ENCODE measurements around the gene FBXO47. TPM values are rescaled to one million over a fixed set of nuclear protein-coding genes. Genes with fewer than 3 reads are reported as not detected.

FBXO47 gene
- total and polyA plus RNA-seq, 4 donors: not detected

DNA sequence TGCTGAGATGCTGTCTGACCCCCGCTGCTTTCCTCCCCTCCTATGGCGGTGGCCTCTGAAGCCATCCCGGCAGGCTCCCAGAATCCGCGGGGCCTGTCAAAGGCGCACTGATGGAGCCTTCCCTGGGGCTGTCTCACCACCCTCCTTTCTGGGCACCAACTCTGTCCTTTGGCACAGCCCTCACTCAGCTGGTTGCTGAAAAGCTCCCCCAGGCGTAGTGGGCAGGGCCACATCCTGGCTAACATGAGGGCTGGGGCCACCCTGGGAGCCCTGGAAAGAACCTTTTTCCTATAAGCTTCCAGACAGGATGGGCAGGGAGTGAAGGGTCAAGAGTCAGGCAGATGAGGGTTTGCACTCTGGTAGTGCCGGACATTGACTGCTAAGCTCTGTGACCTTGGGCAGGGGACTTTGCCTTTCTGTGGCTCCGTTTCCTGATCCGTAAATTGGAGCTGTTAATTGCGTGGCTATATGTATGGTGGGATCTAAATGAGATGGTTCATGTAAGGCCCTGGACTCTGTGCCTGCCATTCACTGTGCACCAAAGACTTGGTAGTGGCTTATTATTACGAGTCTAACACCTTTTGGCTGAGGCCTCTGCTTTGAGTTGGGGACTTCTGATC is 69.4 kb downstream of the FBXO47 start:
- intact Hi-C loops (cut with DNase I): no loop called here
- Histone ChIP-seq H3K4me3 (ENCODE audit: low read length in 2 of 2) (no peak overlapping the region), H3K27ac (ENCODE audit: low read depth in 1 of 2, low read length in 2 of 2) (peak overlapping the region in 1 of 2 donors; percentile 31), H3K4me1 (ENCODE audit: control insufficient read depth in 1 of 2, insufficient read depth in 2 of 2, low read length in 2 of 2) (peaks cover 3 to 5% of the 10 kb centered on the region in 2 donors), H3K36me3 (ENCODE audit: control insufficient read depth in 1 of 2, insufficient read depth in 2 of 2, low read length in 1 of 2) (no peaks in the 10 kb centered on the region), H3K9me3 (ENCODE audit: control insufficient read depth, low read length) (no peaks in the 10 kb centered on the region), H3K27me3 (ENCODE audit: control insufficient read depth in 1 of 2, insufficient read depth in 2 of 2, low read length in 1 of 2) (no peaks in the 10 kb centered on the region)
- DNase-seq: no peak
- ATAC-seq (ENCODE audit: low FRiP score): no peak
- WGBS, 2 donors: 42 to 45% methylated on average over 12 of the region's 12 CpGs

DNA sequence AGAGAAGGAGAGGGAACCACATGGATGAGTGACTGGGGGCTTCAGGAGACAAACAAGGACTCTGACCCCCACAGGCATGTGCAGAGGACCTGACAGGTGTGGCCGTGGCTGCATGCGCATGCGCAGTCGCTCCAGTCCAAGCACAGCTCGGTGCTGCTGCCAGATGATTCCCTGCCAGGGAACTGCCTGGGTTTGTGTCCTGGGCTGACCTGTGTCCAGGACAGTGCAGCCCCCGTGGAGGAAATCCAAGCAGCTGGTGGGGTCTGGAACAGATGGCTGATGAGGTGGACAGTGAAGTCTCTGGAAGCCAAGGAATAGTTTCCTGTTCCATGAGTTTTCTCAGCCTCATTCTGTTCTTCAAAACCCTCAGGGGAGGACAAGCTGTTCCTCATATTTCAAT is 70.0 kb downstream of the FBXO47 start:
- DNase-seq (peak in 1 of 2 donors; percentile 59), ATAC-seq (ENCODE audit: low FRiP score) (no peak)
- Histone ChIP-seq H3K36me3 (ENCODE audit: control insufficient read depth in 1 of 2, insufficient read depth in 2 of 2, low read length in 1 of 2) (peaks cover 0 to 1% of the 10 kb centered on the region in 2 donors), H3K4me3 (ENCODE audit: low read length in 2 of 2) (no peak overlapping the region), H3K27me3 (ENCODE audit: control insufficient read depth in 1 of 2, insufficient read depth in 2 of 2, low read length in 1 of 2) (no peaks in the 10 kb centered on the region), H3K27ac (ENCODE audit: low read depth in 1 of 2, low read length in 2 of 2) (peak overlapping the region in 1 of 2 donors; percentile 31), H3K4me1 (ENCODE audit: control insufficient read depth in 1 of 2, insufficient read depth in 2 of 2, low read length in 2 of 2) (peaks cover 3 to 5% of the 10 kb centered on the region in 2 donors), H3K9me3 (ENCODE audit: control insufficient read depth, low read length) (no peaks in the 10 kb centered on the region)
- intact Hi-C loops (cut with DNase I): no loop called here
- 6 to 11% methylated on average over 6 of the region's 6 CpGs for WGBS, 2 donors

DNA sequence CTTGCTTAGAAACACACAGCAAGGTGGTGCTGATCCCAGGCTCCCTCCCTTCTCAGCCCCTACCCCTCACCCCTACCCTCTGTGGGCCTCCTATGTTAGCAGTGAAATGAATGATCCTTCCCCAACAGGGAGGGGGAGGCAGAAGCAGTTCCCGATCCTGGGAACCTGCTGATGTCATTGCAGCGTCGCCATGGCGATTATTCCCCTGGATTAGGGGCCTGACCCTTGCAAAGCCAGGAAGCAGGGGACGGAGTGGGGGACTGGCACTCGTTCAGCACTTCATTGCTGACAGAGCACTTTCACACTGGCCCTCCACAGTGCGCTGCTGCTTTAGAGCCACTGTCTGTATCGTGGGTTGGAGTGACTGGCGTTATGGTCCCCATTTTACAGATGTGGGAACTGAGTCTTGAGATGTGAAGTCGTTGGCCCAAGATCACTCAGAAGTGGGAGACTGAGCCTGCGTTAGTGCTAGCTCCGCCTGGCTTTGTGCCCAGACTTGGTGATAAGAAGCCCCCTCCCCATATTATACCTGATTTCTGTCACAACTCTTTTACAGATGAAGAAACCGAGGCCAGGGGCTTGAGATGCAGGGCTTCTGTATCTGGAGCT is 70.8 kb downstream of the FBXO47 start:
- peaks cover 3 to 4% of the 10 kb centered on the region in 2 donors for H3K4me1 ChIP-seq (ENCODE audit: control insufficient read depth in 1 of 2, insufficient read depth in 2 of 2, low read length in 2 of 2)
- H3K27ac ChIP-seq (ENCODE audit: low read depth in 1 of 2, low read length in 2 of 2): peak overlapping the region in 1 of 2 donors; percentile 31
- H3K27me3 ChIP-seq (ENCODE audit: control insufficient read depth in 1 of 2, insufficient read depth in 2 of 2, low read length in 1 of 2): no peaks in the 10 kb centered on the region
- DNase-seq (no peak), ATAC-seq (ENCODE audit: low FRiP score) (no peak)
- H3K9me3 ChIP-seq (ENCODE audit: control insufficient read depth, low read length): no peaks in the 10 kb centered on the region
- H3K4me3 ChIP-seq (ENCODE audit: low read length in 2 of 2): no peak overlapping the region
- peaks cover 0 to 3% of the 10 kb centered on the region in 2 donors for H3K36me3 ChIP-seq (ENCODE audit: control insufficient read depth in 1 of 2, insufficient read depth in 2 of 2, low read length in 1 of 2)
- intact Hi-C loops (cut with DNase I): no loop called here
- WGBS, 2 donors: 40 to 44% methylated on average over 13 of the region's 13 CpGs

DNA sequence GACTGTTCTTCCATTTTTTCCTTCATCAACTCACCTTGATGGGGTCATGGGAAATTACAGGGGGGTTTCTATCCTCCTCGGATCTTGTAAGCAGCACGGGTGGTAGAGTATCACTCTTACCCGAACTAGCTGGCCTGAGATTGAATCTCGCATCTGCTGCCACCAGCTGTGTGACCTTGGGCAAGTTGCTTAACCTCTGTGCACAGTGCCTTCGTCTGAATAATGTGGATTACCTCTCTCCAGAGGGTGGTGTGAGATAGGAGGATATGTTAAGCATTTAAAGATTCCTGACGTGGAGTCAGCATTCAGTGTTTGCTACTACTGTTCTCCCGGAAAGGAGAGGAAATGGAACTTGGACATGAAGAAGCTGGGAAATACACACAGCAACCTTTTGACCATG is 72.9 kb downstream of the FBXO47 start:
- no peak overlapping the region for H3K27ac ChIP-seq (ENCODE audit: low read depth in 1 of 2, low read length in 2 of 2)
- no peak for ATAC-seq (ENCODE audit: low FRiP score)
- H3K9me3 ChIP-seq (ENCODE audit: control insufficient read depth, low read length): no peaks in the 10 kb centered on the region
- no peak overlapping the region for H3K4me3 ChIP-seq (ENCODE audit: low read length in 2 of 2)
- 56 to 59% methylated on average over 7 of the region's 7 CpGs for whole genome bisulfite sequencing, 2 donors
- peaks cover 0 to 3% of the 10 kb centered on the region in 2 donors for H3K4me1 ChIP-seq (ENCODE audit: control insufficient read depth in 1 of 2, insufficient read depth in 2 of 2, low read length in 2 of 2)
- no peaks in the 10 kb centered on the region for H3K27me3 ChIP-seq (ENCODE audit: control insufficient read depth in 1 of 2, insufficient read depth in 2 of 2, low read length in 1 of 2)
- intact Hi-C loops (cut with DNase I): no loop called here
- DNase-seq: no peak
- H3K36me3 ChIP-seq (ENCODE audit: control insufficient read depth in 1 of 2, insufficient read depth in 2 of 2, low read length in 1 of 2): peaks cover 0 to 9% of the 10 kb centered on the region in 2 donors

DNA sequence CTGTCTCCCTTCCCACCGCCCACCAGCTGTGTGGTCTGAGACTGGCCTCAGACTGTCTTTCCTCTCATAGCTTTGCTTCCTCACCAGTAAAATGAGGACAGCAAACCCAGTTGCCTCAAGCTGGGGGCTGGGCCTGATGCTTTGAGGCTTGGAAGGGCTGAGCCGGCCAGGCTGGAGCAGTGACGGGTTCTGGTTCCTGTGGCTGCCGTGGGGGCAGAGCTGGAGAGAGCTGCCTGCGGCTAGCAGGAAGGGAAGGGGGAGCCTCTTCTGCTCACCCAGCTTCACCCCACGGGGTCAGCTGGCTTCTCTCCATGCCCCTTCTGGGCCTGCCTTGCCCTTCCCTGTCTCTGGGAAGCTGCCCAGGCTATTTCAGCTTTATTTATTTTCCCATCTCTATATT is 73.6 kb downstream of the FBXO47 start:
- Histone ChIP-seq H3K36me3 (ENCODE audit: control insufficient read depth in 1 of 2, insufficient read depth in 2 of 2, low read length in 1 of 2) (peaks cover 0 to 9% of the 10 kb centered on the region in 2 donors), H3K9me3 (ENCODE audit: control insufficient read depth, low read length) (no peaks in the 10 kb centered on the region), H3K4me3 (ENCODE audit: low read length in 2 of 2) (no peak overlapping the region), H3K27ac (ENCODE audit: low read depth in 1 of 2, low read length in 2 of 2) (no peak overlapping the region), H3K4me1 (ENCODE audit: control insufficient read depth in 1 of 2, insufficient read depth in 2 of 2, low read length in 2 of 2) (peaks cover 0 to 3% of the 10 kb centered on the region in 2 donors), H3K27me3 (ENCODE audit: control insufficient read depth in 1 of 2, insufficient read depth in 2 of 2, low read length in 1 of 2) (no peaks in the 10 kb centered on the region)
- intact Hi-C loops (cut with DNase I): no loop called here
- ATAC-seq (ENCODE audit: low FRiP score): no peak
- 14 to 16% methylated on average over 4 to 6 of the region's 6 CpGs for WGBS, 2 donors
- peak in 1 of 2 donors; percentile 80 for DNase-seq

DNA sequence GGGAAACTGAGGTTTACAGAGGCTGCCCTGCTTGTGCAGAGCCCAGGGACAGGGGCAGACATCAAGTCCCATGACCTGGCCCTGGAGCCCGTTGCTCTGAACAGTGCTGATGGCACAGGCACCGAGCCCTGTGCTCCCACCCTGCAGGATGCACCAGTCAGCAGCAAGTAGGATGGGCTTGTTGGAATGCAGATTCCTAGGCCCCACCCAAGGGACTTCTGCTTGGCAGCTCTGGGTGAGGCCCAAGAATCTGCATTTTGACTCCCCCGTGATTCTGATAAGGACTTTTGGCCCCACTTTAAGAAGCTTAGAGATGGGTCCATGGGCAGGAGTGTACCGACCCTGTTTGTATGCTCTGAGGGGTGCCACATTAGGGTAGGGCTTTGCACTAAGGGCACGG is 74.1 kb downstream of the FBXO47 start:
- ATAC-seq (ENCODE audit: low FRiP score): no peak
- H3K27me3 ChIP-seq (ENCODE audit: control insufficient read depth in 1 of 2, insufficient read depth in 2 of 2, low read length in 1 of 2): no peaks in the 10 kb centered on the region
- H3K36me3 ChIP-seq (ENCODE audit: control insufficient read depth in 1 of 2, insufficient read depth in 2 of 2, low read length in 1 of 2): peaks cover 0 to 9% of the 10 kb centered on the region in 2 donors
- no peak overlapping the region for H3K4me3 ChIP-seq (ENCODE audit: low read length in 2 of 2)
- no peaks in the 10 kb centered on the region for H3K9me3 ChIP-seq (ENCODE audit: control insufficient read depth, low read length)
- DNase-seq: no peak
- intact Hi-C loops (cut with DNase I): no loop called here
- peaks cover 0 to 3% of the 10 kb centered on the region in 2 donors for H3K4me1 ChIP-seq (ENCODE audit: control insufficient read depth in 1 of 2, insufficient read depth in 2 of 2, low read length in 2 of 2)
- H3K27ac ChIP-seq (ENCODE audit: low read depth in 1 of 2, low read length in 2 of 2): no peak overlapping the region
- 39 to 46% methylated on average over 5 of the region's 5 CpGs for WGBS, 2 donors

DNA sequence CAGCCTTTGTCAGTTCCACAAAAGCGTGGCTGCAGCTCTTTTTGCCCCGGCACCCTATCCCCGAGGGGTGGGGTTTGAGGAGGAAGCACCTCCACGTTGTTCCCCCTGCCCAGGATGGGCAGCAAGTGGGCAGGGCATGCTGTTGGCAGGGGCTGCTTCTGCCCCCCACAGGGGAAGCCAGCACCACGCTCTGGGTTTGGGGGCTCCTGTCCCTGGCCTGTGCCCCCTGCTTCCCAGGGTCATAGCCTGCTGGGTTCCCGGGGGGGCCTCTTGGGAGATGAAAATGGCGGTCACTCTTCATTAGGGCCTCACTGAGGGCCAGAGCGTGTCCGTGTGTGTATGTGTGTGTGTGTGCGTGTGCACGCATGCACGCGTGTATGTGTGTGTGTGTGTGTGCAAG is 74.6 kb downstream of the FBXO47 start:
- peaks cover 0 to 3% of the 10 kb centered on the region in 2 donors for H3K4me1 ChIP-seq (ENCODE audit: control insufficient read depth in 1 of 2, insufficient read depth in 2 of 2, low read length in 2 of 2)
- intact Hi-C loops (cut with DNase I): no loop called here
- no peak for ATAC-seq (ENCODE audit: low FRiP score)
- no peaks in the 10 kb centered on the region for H3K9me3 ChIP-seq (ENCODE audit: control insufficient read depth, low read length)
- H3K4me3 ChIP-seq (ENCODE audit: low read length in 2 of 2): no peak overlapping the region
- H3K36me3 ChIP-seq (ENCODE audit: control insufficient read depth in 1 of 2, insufficient read depth in 2 of 2, low read length in 1 of 2): peaks cover 0 to 9% of the 10 kb centered on the region in 2 donors
- H3K27me3 ChIP-seq (ENCODE audit: control insufficient read depth in 1 of 2, insufficient read depth in 2 of 2, low read length in 1 of 2): no peaks in the 10 kb centered on the region
- no peak for DNase-seq
- 77 to 80% methylated on average over 13 of the region's 13 CpGs for WGBS, 2 donors
- H3K27ac ChIP-seq (ENCODE audit: low read depth in 1 of 2, low read length in 2 of 2): no peak overlapping the region

DNA sequence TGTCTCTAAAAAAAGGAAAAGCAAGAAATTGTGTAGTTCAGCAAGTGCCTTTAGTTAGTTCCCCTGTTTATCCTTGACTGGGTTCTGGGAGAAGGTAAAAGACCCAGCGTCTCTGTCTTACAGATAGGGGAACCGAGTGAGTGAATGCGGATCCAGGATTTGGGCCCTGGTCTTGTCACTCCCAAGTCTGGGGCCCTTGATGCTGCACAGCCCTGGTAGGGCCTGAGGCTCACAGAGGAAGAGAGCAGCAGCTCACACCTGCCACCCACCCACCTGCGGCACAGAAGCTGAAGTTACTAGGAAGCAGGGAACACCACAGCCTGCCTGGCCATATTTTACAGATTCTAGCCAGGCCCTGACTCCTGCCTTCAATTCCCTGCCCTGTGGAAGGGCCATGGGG is 75.1 kb downstream of the FBXO47 start:
- Histone ChIP-seq H3K9me3 (ENCODE audit: control insufficient read depth, low read length) (no peaks in the 10 kb centered on the region), H3K4me3 (ENCODE audit: low read length in 2 of 2) (no peak overlapping the region), H3K27me3 (ENCODE audit: control insufficient read depth in 1 of 2, insufficient read depth in 2 of 2, low read length in 1 of 2) (no peaks in the 10 kb centered on the region), H3K4me1 (ENCODE audit: control insufficient read depth in 1 of 2, insufficient read depth in 2 of 2, low read length in 2 of 2) (peaks cover 0 to 3% of the 10 kb centered on the region in 2 donors), H3K27ac (ENCODE audit: low read depth in 1 of 2, low read length in 2 of 2) (no peak overlapping the region), H3K36me3 (ENCODE audit: control insufficient read depth in 1 of 2, insufficient read depth in 2 of 2, low read length in 1 of 2) (peaks cover 0 to 9% of the 10 kb centered on the region in 2 donors)
- intact Hi-C loops (cut with DNase I): no loop called here
- ATAC-seq (ENCODE audit: low FRiP score) (no peak), DNase-seq (no peak)
- 73 to 78% methylated on average over 4 of the region's 4 CpGs for WGBS, 2 donors

DNA sequence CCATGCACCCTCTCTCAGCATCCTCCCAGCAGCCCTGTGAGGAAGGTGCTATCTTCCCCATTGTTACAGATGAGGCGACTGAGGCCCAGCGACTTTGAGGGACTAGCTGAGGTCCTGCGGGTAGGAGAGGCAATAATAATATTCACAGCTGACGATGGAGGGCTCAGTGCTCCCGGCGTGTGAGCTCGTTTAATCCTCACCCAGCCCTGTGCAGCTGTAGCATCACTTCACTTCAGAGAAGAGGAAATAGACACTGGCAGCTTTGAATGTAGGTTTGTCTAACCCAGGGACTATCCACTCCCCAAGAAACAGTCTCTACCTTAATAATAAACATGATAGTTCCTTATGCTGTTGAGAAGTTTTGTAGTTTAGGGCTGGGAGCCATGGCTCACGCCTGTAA is 75.8 kb downstream of the FBXO47 start:
- WGBS, 2 donors: 76% methylated on average over 8 of the region's 8 CpGs
- H3K36me3 ChIP-seq (ENCODE audit: control insufficient read depth in 1 of 2, insufficient read depth in 2 of 2, low read length in 1 of 2): peaks cover 0 to 9% of the 10 kb centered on the region in 2 donors
- ATAC-seq (ENCODE audit: low FRiP score): no peak

More for the DNA sequence above, 75.8 kb downstream of the FBXO47 start:
- H3K4me3 ChIP-seq (ENCODE audit: low read length in 2 of 2): no peak overlapping the region
- no peaks in the 10 kb centered on the region for H3K4me1 ChIP-seq (ENCODE audit: control insufficient read depth in 1 of 2, insufficient read depth in 2 of 2, low read length in 2 of 2)
- no peak for DNase-seq
- no peaks in the 10 kb centered on the region for H3K9me3 ChIP-seq (ENCODE audit: control insufficient read depth, low read length)
- intact Hi-C loops (cut with DNase I): no loop called here
- H3K27me3 ChIP-seq (ENCODE audit: control insufficient read depth in 1 of 2, insufficient read depth in 2 of 2, low read length in 1 of 2): no peaks in the 10 kb centered on the region
- H3K27ac ChIP-seq (ENCODE audit: low read depth in 1 of 2, low read length in 2 of 2): no peak overlapping the region
